Right forelimb (tissue), 1 donor: Measurements from ENCODE around the gene KCP.

Experiments used
- DNase-seq: peaks from one replicate; pipeline ENCODE4 v3.0.0-alpha.2; 2018

Gene KCP

GRCh38 chr7:128938544-128939074, 28.1 kb upstream of the KCP start:
- DNase-seq: no peak

- DNase-seq: no peak
Observed at GRCh38 chr7:128937647-128938543, 27.4 kb upstream of the KCP start, which contains the start of gene IRF5. Gene IRF5, plus strand, starts transcription at chr7:128937927. Its CDS starts 4,155 bp downstream, at chr7:128942082.

- DNase-seq: no peak
Observed at GRCh38 chr7:128937271-128937646, 26.8 kb upstream of the KCP start.

DNA sequence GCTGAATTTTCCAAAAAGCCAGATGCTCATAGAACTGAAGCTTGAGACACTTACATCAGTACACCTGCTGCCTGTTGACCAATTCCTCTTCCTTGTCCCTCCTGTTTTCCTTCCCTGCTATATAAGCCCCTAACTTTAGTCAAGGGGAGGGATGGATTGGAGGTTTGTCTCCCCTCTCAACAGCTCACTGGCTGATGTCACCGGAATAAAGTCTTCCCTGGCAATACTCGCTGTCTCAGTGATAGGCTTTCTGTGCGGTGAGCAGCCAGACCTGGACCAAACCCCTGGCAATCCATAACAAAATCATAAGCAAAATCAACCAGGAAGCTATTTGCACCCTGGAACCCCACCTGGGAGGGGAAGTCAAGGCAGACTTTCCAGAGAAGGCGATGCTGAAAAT, 26.3 kb upstream of the KCP start:
- DNase-seq: no peak

DNA sequence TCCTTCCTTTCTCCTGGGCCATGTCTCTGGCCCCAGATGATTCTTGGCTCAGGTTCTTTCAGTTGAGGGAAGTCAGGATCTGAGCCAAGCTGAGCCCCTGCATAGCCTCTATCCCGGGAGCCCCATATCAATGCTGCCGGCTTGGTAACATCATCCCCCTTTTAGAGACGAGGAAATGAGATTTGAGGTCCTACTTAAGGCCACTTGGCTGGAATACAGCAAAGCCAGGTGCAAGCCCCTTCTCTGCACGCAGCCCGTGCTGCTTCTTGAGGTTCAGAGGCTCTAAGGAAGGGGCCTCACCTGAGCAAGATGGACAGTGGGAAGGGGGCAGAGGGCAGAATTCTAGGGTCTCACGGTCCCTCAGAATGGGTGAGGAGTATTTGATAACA, 24.8 kb upstream of the KCP start:
- no peak for DNase-seq

DNA sequence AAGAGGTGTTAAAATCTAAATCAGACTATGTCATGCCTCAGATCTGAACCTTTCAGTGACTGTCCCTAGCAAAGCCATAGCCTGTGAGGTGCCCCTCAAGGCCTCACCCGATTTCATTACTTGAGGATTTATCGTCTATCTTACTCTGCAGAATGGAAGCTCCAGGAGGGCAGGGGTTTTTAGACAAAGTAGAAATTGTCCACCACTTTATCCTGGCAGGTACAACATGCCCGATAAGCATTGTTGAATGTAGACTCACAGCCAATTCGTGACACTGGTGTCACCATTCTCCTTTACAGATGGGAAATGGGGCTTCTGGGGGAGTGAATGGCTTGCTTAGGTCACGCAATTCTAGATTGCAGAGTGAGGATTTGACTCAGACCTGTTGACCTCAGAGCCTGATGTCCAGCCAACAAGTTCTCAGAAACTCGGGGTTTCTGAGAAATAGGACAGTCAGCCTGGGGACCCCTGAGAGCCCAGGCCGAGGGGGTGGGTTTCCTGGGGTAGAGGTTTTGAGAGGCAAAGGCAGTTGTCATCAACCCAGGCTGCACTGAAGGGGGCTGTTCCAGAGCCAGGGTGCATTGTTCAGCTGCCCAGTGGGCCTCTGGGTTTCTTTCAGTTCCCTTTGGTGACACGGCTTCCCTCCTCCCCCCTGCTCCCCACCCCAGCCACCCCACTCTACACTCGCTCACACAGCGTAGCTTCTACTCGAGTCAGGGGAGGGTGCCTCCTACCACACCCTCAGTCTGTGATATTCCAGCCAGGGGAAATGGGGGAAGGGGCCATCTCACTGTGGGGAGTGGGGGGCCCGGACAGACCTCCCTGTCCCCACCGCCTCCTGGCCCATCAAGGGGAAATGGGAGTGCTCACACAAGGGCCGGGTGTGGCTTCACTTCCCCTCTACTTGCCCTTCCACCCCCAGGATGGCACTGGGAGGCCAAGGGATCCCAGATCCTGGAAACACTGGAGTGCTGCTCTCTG, 24.1 kb upstream of the KCP start:
- DNase-seq: no peak

GRCh38 chr7:128933180-128933891, 22.8 kb upstream of the KCP start:
- DNase-seq: no peak

DNA sequence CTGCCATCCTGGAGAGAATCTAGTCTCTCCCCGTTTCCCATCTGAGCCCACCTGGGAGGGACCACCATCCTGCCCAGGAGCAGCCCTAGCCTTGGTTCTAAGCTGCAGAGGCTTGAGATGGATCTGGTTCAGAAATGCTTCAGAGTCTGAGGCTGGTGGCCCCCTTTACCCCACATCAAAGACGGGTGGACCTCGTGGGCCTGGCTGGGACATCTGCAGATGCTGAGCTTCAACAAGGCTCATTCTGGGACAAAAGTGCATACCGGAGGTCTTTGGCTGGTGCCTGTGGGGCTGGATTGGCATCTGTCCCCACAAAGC, 22.3 kb upstream of the KCP start:
- DNase-seq: no peak

DNA sequence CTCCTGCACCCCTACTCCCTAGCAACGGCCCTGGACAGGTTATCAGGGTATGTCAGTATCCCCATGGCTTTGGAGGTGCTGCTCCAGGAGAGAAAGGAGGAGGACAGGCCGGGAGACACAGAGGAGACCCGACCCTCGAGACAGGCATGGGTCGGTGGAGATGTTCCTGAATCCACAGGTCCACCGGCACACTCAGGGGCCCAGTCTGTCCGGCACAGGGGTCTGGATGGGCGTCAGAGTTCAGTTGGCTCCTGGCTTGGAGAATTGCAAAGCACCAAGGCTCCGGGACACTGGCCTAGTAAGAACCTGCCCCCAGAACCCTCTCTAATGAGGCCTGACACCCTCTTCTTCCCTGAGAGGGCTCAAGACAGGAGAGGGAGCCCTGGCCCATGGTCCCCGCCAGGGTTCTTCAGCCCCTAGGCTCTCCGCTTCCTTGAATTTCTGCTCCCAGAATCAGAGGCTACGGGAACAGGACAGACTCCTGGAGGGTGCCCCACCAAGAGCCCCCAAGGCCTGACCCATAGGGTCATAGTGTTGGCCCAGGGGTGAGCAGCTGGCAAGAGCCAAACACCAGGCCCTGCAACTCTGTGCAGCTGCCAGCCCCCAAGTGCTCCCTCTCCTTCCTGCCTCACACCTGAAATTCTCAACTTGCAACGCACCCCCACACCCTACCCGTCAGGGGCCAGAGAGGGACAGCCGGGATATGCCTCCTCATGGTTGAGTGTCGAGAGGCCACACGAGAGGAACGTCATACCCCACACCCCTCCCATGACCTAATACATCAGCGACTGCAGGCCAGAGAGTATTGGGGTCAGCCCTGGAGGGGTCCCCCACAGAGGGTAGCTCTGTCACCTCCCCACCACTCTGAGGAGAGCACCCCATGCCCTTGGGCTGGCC, 21.7 kb upstream of the KCP start:
- DNase-seq: peak; percentile 21

- DNase-seq: peak; percentile 11
Observed at GRCh38 chr7:128931190-128931798, 20.8 kb upstream of the KCP start.

DNA sequence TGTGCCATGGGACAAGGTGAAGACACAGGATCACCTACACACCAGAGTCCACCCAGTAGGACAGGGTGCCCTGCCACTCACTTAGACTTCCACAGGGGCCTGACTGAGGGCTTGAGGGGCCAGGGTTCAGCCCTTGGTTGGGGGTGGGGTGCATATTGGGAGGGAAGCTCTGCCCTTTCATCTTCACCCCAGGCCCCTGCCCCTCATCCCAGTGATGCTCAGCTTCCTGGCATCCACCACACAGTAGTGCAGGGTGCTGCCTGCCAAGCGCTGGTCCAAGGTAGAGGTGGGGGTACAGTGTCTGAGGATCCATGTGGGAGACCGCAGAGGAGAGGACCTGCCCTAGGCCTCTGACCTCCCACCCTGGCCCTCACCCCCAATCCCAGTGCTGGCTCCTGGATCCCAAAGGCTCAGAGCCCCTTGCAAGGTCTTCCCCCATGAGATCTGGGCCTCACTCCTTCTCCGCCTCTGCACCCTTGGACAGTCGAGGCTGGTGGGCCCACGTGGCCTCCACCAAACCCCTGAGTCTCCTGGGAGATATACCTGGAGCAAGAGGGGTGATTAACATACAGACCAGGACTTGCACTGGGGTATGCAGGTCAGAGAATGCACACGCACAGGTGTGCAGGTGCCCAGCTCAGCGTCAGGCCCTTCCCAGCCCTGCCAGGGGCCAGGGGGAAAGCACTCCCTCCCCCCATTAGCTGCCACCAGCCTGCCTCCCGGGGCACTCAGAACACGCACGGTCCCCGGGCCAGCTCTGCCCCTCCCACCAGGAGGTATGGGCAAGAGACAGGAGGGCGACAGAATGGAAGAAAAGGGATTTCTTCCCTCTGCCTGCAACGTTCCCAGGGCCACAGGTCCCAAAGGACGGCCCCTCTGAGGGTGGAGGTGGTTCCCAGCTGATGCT, 18.6 kb upstream of the KCP start:
- peak; percentile 22 for DNase-seq

GRCh38 chr7:128928159-128928813, 17.8 kb upstream of the KCP start:
- peak; percentile 32 for DNase-seq

- DNase-seq: no peak
Observed at GRCh38 chr7:128924707-128925588, 14.4 kb upstream of the KCP start.

DNA sequence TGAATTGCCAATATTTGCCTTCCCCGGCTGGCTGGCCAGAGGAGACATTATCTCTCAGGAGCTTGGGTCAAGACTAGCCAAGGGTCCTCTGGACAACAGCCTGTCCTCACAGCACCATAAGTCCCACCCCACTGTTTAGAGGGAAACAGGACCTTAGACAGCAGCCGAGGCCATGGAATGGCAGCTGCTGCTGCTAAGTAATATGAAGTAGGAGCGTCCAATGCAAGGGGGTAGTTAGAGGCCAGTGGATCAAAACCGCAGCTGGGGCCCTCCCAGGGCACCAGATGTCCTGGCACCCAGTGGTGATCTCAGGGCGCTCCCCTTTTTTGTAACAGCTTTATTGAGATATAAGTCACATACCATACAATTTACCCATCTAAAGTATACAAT, 12.9 kb upstream of the KCP start:
- DNase-seq: no peak

GRCh38 chr7:128922496-128923410, 12.2 kb upstream of the KCP start:
- DNase-seq: no peak

GRCh38 chr7:128921866-128922440, 11.4 kb upstream of the KCP start:
- no peak for DNase-seq
